Neural crest cell (in vitro differentiated cells): ENCODE results near the gene RPS2. TPM values are rescaled to one million over a fixed set of nuclear protein-coding genes. Genes with fewer than 3 reads are reported as not detected.
"Not testable (repeated sequence)": the region's sequence is repeated elsewhere in the genome, so short reads cannot be mapped to it uniquely, and the experiment has no call there.

Source experiments
- DNase-seq: peaks from one replicate; pipeline ENCODE4 v3.0.0; 2021; ENCODE audit warnings: low read depth, mixed read lengths, low spot score
- H3K27ac Mint-ChIP-seq: one replicate; pipeline ENCODE4 v1.8.0; 2021; ENCODE audit warnings: mild to moderate bottlenecking, mixed read lengths; ENCODE audit not compliant: unreplicated experiment
- H3K27me3 Mint-ChIP-seq: 2 replicates; pipeline ENCODE4 v1.8.0; 2021; ENCODE audit warnings: low read depth, mild to moderate bottlenecking, mixed read lengths
- H3K36me3 Mint-ChIP-seq: 2 replicates; pipeline ENCODE4 v1.8.0; 2021; ENCODE audit warnings: low read depth, mild to moderate bottlenecking, mixed read lengths
- H3K4me1 Mint-ChIP-seq: 2 replicates; pipeline ENCODE4 v1.8.0; 2021; ENCODE audit warnings: mixed read lengths
- H3K4me3 Mint-ChIP-seq: one replicate; pipeline ENCODE4 v1.8.0; 2021; ENCODE audit warnings: mild to moderate bottlenecking, mixed read lengths
- H3K9me3 Mint-ChIP-seq: 2 replicates; pipeline ENCODE4 v1.8.0; 2021; ENCODE audit warnings: mixed read lengths
- total RNA-seq: library from RNA; stranded (reverse); gene quantifications from 2 replicates; pipeline ENCODE4 v1.2.1, GENCODE V29; 2021
- TF ChIP-seq, protein P1 (sequence below): fragments of 200-600 bp; sonication (generic); conservative IDR thresholded peaks from 2 replicates; pipeline ENCODE4 v1.5.0; 2021; ENCODE audit warnings: antibody characterized with exemption, mild to moderate bottlenecking

RPS2 gene
- total RNA-seq, 1 donor from 2014 or later = 3,508 TPM

DNA sequence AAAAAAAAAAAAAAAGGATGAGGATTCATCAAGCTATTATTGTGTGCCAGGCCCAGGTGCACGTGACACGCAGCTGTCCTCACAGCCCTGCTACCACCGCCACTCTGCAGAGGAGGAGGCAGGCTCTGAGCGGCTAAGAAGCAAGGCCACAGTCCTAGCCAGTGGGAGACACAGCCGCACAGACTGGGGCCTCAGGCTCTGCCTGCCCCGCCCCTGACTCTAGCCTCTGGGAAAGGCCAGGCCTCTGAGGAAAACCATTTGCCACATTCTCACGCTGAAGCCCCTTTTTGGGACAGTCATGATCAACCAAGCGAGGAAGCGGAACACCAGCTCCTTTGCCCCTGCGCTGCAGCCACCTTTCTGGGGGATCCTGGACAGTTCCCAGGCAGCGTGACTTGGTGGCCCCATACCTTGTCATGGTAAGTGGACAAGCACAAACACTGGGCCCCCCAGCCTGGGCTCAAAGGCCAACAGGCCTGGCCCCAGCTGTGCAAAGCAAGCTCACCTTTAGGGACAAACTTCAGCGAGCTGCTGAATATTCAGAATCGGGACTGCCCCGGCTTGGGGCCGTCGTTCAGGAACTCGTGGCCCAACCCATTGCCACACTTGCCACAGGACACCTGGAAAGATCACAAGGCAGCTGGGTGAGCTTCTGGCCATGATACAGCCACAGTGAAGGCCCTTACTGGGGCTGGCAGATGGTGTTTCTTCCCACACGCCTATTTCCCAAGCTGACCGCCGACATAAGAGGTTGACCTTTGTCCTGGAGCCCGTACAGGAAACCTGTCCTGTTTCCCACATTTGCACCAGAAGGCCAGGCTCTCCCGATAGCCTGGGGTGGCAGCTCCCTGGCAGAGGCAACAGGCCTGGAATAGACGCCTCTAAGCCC, 24.1 kb downstream of the RPS2 start:
- Mint-ChIP-seq H3K9me3 (no peaks in the 10 kb centered on the region), H3K4me3 (peak overlapping the region; percentile 56), H3K27ac (no peak overlapping the region), H3K36me3 (no peaks in the 10 kb centered on the region), H3K27me3 (no peaks in the 10 kb centered on the region), H3K4me1 (peaks cover 14% of the 10 kb centered on the region)
- TF ChIP-seq, protein P1, sequence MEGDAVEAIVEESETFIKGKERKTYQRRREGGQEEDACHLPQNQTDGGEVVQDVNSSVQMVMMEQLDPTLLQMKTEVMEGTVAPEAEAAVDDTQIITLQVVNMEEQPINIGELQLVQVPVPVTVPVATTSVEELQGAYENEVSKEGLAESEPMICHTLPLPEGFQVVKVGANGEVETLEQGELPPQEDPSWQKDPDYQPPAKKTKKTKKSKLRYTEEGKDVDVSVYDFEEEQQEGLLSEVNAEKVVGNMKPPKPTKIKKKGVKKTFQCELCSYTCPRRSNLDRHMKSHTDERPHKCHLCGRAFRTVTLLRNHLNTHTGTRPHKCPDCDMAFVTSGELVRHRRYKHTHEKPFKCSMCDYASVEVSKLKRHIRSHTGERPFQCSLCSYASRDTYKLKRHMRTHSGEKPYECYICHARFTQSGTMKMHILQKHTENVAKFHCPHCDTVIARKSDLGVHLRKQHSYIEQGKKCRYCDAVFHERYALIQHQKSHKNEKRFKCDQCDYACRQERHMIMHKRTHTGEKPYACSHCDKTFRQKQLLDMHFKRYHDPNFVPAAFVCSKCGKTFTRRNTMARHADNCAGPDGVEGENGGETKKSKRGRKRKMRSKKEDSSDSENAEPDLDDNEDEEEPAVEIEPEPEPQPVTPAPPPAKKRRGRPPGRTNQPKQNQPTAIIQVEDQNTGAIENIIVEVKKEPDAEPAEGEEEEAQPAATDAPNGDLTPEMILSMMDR = no peak
- DNase-seq = no peak

DNA sequence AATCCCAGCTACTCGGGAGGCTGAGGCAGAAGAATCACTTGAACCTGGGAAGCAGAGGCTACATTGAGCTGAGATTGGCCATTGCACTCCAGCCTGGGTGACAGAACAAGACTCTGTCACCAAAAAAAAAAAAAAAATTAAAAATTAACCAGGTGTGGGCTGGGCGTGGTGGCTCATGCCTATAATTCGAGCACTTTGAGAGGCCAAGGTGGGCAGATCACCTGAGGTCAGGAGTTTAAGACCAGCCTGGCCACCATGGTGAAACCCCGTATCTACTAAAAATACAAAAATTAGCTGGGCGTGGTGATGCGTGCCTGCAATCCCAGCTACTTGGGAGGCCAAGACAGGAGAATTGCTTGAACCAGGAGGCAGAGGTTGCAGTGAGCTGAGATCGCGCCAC, 24.8 kb downstream of the RPS2 start:
- H3K27ac Mint-ChIP-seq, DNase-seq, H3K27me3 Mint-ChIP-seq, H3K9me3 Mint-ChIP-seq, H3K36me3 Mint-ChIP-seq: not testable (repeated sequence)
- H3K4me1 Mint-ChIP-seq = peaks cover 14% of the 10 kb centered on the region
- H3K4me3 Mint-ChIP-seq = peak overlapping the region; percentile 56

DNA sequence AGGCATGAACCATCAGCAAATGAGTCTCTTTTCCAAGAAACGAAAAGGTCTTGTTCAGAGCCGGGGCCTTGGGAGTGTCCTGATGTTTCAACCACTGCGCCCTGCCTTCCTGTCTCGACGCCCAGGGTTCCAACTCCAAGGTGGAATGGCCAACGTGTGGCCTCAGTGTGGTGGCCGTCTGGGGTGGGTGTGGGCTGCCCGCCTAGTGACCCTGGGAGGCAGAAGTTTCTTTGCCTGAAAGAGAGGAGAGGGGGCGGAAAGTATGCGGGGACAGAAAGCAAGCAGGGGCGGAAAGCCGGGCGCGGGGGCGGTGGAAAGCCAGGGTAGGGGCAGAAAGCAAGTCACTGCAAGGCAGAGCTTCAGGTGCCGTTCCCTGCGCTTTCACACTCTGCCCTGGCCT, 25.7 kb downstream of the RPS2 start:
- TF ChIP-seq, protein P1 = no peak
- Mint-ChIP-seq H3K4me3 (no peak overlapping the region), H3K9me3 (no peaks in the 10 kb centered on the region), H3K4me1 (peaks cover 10% of the 10 kb centered on the region), H3K27ac (no peak overlapping the region), H3K27me3 (no peaks in the 10 kb centered on the region), H3K36me3 (no peaks in the 10 kb centered on the region)
- no peak for DNase-seq

DNA sequence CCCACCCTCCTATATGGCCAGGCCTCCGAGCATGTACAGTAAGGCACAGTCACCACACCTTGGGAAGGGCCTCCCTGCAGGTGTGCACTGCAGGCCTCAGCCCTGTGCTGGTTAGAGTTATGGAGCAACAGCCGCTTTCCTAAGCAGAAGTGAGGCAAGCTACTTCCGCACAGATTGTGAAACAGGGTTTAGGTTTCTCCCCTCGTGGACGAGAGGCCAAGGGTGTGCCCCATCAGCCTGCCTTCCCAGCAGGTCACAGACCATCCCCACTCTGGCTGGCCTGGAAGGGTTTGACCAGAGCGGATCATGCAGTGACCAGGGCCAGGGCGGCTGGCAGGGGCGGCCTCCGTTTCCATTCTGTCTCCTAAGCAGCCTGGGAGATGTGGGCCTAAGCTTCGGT, 26.3 kb downstream of the RPS2 start:
- DNase-seq = no peak

DNA sequence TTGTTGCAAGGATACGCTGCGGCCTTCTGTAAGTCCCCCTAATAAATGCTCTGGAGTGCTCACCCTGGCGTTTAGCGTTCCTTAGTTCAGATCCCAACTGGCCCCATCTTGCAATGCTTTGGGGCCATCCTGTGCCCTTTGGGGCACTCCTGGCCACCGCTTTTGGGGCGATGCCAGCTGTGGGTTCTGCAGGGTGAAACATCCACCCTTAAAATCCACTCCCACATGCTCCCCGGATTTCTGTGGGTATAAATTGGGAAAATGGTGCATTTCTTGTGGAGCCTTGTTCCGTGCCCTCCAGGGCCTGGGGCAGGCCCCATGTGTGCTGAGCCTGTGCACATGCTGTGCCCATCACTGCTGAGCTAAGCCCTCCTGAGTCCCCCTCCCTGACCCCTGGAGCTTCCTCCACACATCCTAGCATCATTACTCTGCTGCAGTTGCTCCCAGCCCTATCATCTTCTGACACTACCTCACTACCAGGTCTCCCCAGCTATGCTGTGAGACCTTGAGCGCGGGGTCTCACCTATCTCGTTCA, 27.6 kb downstream of the RPS2 start:
- peaks cover 5% of the 10 kb centered on the region for H3K4me1 Mint-ChIP-seq
- DNase-seq = no peak
- no peaks in the 10 kb centered on the region for H3K36me3 Mint-ChIP-seq
- peak overlapping the region; percentile 96 for H3K27ac Mint-ChIP-seq
- H3K4me3 Mint-ChIP-seq = no peak overlapping the region
- no peaks in the 10 kb centered on the region for H3K9me3 Mint-ChIP-seq
- no peaks in the 10 kb centered on the region for H3K27me3 Mint-ChIP-seq
- TF ChIP-seq, protein P1 = no peak

More for the DNA sequence above, 26.3 kb downstream of the RPS2 start:
- H3K4me1 Mint-ChIP-seq = peaks cover 5% of the 10 kb centered on the region
- TF ChIP-seq, protein P1 = no peak
- no peaks in the 10 kb centered on the region for H3K36me3 Mint-ChIP-seq
- no peak overlapping the region for H3K4me3 Mint-ChIP-seq
- H3K9me3 Mint-ChIP-seq = no peaks in the 10 kb centered on the region
- no peak overlapping the region for H3K27ac Mint-ChIP-seq
- H3K27me3 Mint-ChIP-seq = no peaks in the 10 kb centered on the region

DNA sequence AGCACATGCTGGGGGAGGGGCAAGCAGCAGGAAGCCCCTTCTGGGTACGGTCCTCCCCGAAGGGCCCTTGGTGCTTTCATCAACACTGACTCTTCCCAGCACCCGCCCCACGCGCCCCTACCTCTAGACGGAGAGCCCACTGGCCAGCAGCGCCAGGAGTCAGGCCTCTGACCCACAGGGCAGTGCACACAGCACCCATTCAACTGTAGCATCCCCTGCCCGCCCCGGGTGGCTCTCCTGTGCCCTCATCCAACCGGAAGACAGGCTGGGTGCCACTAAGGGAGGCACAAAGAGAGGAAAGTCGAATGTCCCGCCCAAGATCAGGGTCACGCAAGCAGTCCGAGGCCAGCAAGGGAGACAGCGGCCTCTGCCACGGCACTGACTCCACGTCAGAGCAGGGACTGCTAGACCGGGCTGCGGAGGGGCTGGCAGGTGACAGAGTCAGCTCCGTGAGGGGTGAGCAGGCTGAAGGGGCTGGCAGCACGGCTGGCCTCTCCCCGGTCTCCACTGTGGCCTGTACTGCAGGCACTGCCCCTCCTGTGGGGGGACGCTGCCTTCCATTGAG, 31.4 kb downstream of the RPS2 start:
- H3K4me1 Mint-ChIP-seq = peaks cover 4% of the 10 kb centered on the region
- H3K36me3 Mint-ChIP-seq = no peaks in the 10 kb centered on the region
- no peak overlapping the region for H3K27ac Mint-ChIP-seq
- H3K27me3 Mint-ChIP-seq = peaks cover 11% of the 10 kb centered on the region
- no peaks in the 10 kb centered on the region for H3K9me3 Mint-ChIP-seq
- no peak for DNase-seq
- H3K4me3 Mint-ChIP-seq = peak overlapping the region; percentile 41
- TF ChIP-seq, protein P1 = no peak
